NCI-H748 (cell line): ENCODE results near the gene PPP6R1.
"Not testable (repeated sequence)": the region's sequence is repeated elsewhere in the genome, so short reads cannot be mapped to it uniquely, and the experiment has no call there.

Experiments used
- DNase-seq: peaks from one replicate; lab custom pipeline; 2025; ENCODE audit not compliant: unreplicated experiment; lab: John Stamatoyannopoulos, UW

PPP6R1 gene

DNA sequence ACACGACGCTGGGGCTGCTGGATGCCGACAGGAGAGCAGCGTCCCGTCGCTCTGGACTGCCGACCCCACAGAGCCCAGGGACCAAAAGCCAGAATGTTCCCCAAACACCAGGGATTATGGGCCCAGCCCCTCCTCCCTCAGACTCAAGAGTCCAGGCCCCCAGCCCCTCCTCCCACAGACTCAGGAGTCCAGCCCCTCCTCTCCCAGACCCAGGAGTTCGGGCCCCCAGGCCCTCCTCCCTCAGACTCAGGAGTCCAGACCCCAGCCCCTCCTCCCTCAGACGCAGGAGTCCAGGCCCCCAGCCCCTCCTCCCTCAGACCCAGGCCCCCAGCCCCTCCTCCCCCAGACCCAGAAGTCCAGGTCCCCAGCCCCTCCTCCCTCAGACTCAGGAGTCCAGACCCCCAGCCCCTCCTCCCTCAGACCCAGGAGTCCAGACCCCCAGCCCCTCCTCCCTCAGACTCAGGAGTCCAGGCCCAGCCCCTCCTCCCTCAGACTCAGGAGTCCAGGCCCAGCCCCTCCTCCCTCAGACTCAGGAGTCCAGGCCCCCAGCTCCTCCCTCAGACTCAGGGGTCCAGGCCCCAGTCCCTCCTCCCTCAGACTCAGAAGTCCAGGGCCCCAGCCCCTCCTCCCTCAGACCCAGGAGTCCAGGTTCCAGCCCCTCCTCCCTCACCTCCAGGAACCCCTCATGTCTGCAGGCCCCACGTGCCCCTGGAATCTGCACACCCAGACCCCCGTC is 34.0 kb downstream of the PPP6R1 start:
- DNase-seq, result not testable (repeated sequence)

GRCh38 chr19:55224038-55224665 is 34.7 kb downstream of the PPP6R1 start:
- no peak for DNase-seq

DNA sequence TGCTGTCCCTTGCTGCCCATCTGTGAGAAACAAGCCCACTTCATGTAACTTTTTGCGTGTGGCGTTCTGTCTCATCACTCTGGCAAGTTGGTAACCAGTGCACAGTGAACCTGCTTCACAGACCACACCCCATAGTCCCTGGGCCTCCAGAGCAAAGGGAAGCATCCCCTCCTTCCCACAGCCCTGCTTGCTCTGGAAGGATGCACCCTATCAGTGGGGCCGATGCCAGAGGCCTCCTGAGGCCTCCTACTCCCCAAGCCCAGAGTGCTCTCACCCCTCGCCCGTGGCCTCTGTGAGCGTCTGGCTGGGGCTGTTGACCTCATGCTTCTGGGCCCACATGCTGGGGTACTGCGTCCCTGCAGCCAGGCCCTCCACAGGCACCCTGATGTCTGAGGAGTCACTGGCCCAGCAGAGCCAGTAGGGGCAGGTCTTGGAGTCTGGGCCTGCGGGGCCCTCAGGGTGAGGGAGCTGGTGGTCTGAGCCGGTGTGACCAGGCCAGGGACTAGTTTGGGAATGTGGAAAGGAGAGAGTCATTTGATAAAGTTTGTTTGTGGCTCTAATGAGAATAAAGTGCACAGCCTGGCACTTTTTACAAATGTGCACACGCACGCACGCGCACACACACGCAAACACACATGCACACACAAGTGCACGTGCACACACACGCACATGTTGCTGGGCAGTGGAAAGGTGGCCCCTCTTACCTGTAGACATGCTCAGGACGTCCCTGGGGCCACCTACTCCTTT is 35.4 kb downstream of the PPP6R1 start:
- no peak for DNase-seq

DNA sequence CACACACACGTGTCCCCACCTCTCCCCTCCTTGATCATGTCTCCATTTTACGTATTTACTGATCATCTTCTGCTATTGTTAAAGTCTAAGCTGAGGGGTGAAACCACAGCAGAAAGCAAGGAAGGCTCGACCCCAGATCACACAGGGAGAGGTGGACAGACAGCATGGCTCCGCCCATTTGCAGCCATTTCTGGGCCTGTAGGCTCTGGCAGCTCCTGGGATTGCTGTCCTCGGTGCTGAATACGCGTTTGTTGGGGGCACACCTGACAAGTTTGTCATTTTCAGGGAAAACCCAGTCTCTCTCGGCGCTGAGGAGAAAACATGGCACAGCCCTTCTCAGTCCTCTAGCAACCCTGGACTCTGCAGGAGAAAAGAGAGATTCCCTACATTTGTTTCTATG is 38.3 kb downstream of the PPP6R1 start:
- no peak for DNase-seq

GRCh38 chr19:55216461-55217198 is 42.2 kb downstream of the PPP6R1 start:
- DNase-seq, result peak; percentile 51

GRCh38 chr19:55213547-55213946 is 45.3 kb downstream of the PPP6R1 start:
- no peak for DNase-seq

- no peak for DNase-seq
Observed at GRCh38 chr19:55212447-55212846, 46.4 kb downstream of the PPP6R1 start.

- peak; percentile 25 for DNase-seq
Observed at GRCh38 chr19:55209693-55210472, 48.9 kb downstream of the PPP6R1 start.

DNA sequence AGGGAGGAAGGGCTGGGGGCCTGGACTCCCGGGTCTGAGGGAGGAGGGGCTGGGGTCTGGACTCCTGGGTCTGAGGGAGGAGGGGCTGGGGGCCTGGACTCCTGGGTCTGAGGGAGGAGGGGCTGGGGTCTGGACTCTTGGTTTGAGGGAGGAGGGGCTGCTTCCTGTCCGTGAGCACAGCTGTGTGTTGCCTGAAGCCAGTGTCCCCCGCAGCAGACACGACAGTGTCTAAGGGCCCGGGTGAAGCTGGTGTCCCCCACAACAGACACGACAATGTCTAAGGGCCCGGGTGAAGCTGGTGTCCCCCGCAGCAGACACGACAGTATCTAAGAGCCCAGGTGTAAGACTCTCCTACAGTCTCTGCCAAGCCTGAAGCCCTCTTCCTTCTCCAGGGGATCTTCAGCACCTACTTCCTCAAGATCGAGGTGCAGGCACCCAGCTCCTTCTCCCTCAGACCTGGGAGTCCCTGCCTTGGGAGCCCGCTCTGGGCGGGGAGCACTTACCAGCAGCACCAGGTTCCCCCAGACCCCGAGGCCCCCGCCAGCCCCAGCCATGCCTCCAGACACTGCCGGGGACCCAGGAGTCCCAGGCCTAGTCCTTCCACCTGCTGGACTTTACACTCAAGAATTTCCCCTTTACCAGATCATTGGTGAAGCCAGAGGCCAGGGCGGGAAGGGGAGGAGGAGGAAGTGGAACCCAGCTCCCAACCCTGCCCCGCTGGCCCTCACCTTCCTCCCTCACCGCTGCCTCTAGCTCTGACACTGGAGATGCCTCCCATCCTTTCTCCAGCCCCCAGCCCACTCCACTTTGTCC is 49.7 kb downstream of the PPP6R1 start, which contains the start of gene PTPRH:
PTPRH (minus strand) TSS at position 622 of the 813 bp plus-strand sequence; CDS start at position 554, 68 bp downstream.
- no peak for DNase-seq

DNA sequence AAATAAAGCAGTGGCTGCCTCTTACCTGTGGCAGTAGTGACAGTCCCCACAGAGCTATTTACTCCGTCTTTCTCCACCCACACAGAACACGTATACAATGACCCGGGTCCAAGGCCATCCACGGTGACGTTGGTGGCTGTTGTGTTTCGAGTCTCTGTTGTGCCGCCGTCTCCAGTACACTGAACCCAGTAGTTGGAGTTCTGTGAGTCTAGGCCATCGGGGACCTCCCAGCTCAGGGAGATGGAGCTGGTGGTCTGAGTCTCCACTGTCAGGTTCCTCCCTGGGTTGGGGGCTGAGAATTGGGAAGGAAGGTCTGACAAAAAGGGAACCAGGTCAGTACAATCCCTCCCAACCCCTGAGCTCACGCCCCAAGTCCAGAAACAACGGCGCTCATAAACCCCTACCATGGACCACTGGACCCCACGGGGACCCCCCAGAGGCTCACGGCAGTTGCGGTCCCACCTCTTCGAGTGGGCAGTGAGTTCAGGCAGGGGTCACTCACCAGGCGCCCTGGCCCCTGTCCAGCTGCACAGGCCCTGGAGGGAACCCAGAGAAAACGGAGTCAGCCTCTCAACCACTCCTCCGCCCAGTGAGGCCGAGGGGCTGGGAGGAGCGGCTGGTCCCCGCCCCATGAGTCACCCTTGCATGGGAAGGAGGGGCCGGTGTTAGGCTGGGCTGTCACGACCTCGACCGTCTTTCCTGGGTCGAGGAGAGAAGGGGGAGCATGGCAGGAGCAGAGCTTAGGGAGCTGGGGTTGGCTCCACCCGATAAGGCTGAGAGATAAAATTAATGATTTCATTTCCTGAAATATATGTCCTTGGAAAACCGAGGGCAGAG is 51.9 kb downstream of the PPP6R1 start:
- peak; percentile 33 for DNase-seq

DNA sequence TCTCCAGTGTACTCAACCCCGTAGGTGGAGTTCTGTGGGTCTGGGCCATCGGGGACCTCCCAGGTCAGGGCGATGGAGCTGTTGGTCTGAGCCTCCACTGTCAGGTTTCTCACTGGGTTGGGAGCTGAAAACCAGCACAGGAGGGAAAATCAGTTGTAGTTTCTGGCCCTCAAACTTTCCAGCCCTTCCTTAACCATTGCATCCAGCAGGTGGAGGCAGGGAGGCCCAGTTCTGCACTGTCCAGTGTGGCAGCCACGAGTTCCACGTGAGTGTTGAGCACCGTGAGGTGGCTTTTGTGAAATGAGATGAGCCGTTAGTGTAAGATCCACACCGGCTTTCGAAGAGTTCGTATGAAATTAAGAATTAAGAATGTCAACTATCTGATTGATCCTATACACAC is 56.6 kb downstream of the PPP6R1 start:
- DNase-seq, result peak; percentile 22

- DNase-seq, result no peak
Observed at GRCh38 chr19:55199620-55200204, 59.1 kb downstream of the PPP6R1 start.

DNA sequence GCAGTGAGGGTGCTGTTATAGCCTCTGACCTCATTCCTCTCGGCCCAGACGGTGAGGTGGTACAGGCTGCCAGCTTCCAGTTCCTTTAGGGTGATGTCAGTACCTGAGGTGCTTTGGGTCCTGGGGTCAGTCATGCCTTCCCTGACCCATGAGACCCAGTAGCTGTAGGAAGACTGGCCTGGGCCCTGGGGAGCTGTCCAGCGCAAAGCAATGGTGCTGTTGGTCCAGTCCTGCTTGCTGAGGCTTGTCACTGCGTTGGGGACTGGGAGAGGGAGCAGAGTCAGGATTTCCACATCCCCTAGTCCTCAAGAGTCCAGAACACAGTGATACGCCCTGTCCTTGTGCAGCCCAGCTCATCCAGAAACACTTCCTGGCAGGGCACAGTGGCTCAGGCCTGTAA is 60.2 kb downstream of the PPP6R1 start:
- no peak for DNase-seq

GRCh38 chr19:55197528-55197927 is 61.3 kb downstream of the PPP6R1 start:
- no peak for DNase-seq

- DNase-seq, result no peak
Observed at GRCh38 chr19:55196803-55197202, 62.0 kb downstream of the PPP6R1 start.

DNA sequence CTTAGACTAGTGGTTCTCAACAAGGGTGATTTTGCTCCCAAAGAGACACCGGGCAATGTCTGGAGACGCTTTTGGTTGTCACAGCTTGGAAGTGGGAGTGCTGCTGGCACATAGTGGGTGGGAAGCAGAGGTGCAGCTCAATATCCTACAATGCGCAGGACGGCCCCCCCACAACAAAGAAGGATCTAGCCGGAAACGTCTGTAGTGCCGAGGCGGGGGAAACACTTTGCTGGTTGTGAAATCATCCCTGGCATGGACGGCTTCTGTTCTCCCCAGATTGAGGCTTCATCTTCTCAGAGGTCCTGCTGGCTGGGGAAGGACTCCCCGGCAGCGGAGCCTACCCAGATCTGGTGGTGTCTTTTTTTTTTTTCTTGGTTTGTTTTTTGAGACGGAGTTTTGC is 65.3 kb downstream of the PPP6R1 start:
- no peak for DNase-seq

GRCh38 chr19:55189403-55189835 is 69.4 kb downstream of the PPP6R1 start:
- no peak for DNase-seq

DNA sequence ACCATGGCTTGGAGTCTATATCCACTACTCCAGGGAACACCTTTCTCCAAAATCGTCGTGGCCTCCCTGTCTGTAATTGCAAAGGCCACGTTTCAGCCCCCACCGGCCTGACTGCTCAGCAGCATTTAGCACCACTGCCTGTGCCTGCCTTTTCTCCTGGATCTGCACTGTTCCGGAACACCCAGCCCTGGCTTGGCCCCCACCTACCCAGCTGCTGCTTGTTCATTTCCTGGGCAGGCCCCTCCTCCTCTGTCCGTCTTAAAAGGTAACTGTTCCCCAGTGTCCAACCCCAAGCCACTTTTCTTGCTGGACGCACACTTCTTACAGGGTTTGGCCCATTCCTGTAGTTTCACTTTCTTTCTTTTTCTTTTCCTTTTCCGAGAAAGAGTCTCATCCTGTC is 70.2 kb downstream of the PPP6R1 start:
- DNase-seq, result no peak
